OCI-LY1 (cell line): ENCODE results near the gene PXYLP1.

Experiments used
- H2AFZ ChIP-seq: fragments of 200-600 bp; sonication (generic), shearing (Covaris generic); 2 replicates; pipeline ENCODE4 v1.6.0; 2014; ENCODE audit warnings: antibody characterized with exemption, mild to moderate bottlenecking, low read length
- H3F3A ChIP-seq: fragments of 200-600 bp; sonication (generic), shearing (Covaris generic); 2 replicates; pipeline ENCODE4 v1.6.0; 2014; ENCODE audit warnings: mild to moderate bottlenecking, antibody characterized with exemption, low read length, moderate library complexity; ENCODE audit not compliant: insufficient read depth
- H3K27ac ChIP-seq: fragments of 200-600 bp; sonication (generic); 2 replicates; pipeline ENCODE4 v1.5.1; 2014; ENCODE audit warnings: low read length, mixed run types, mild to moderate bottlenecking, low read depth; ENCODE audit not compliant: poor library complexity, severe bottlenecking
- H3K27me3 ChIP-seq: fragments of 200-600 bp; sonication (generic); 2 replicates; pipeline ENCODE4 v1.6.0; 2014; ENCODE audit warnings: antibody characterized with exemption, mild to moderate bottlenecking, low read length, moderate library complexity; ENCODE audit not compliant: insufficient read depth
- H3K36me3 ChIP-seq: fragments of 200-600 bp; sonication (generic); 2 replicates; pipeline ENCODE4 v1.6.1; 2014; ENCODE audit warnings: mild to moderate bottlenecking, antibody characterized with exemption, low read length, moderate library complexity, mixed read lengths; ENCODE audit not compliant: insufficient read depth
- H3K4me1 ChIP-seq: fragments of 200-600 bp; sonication (generic); 2 replicates; pipeline ENCODE4 v1.5.1; 2014; ENCODE audit warnings: mild to moderate bottlenecking, low read length, moderate library complexity; ENCODE audit not compliant: insufficient read depth, severe bottlenecking
- H3K4me2 ChIP-seq: fragments of 200-600 bp; sonication (generic), shearing (Covaris generic); 2 replicates; pipeline ENCODE4 v1.6.1; 2014; ENCODE audit warnings: low read length
- H3K4me3 ChIP-seq: fragments of 200-600 bp; sonication (generic); 2 replicates; pipeline ENCODE4 v1.5.1; 2014; ENCODE audit warnings: low read length, low read depth, mild to moderate bottlenecking, mixed read lengths; ENCODE audit not compliant: poor library complexity, severe bottlenecking
- H3K79me2 ChIP-seq: fragments of 200-600 bp; shearing (Covaris generic); 2 replicates; pipeline ENCODE4 v1.6.1; 2016; ENCODE audit warnings: mixed run types, low read length, mixed read lengths; ENCODE audit not compliant: insufficient read depth
- H3K9ac ChIP-seq: fragments of 200-600 bp; sonication (generic), shearing (Covaris generic); 2 replicates; pipeline ENCODE4 v1.6.1; 2014; ENCODE audit warnings: mild to moderate bottlenecking, low read length, mixed read lengths
- H3K9me2 ChIP-seq: fragments of 200-600 bp; sonication (generic), shearing (Covaris generic); 2 replicates; pipeline ENCODE4 v1.6.1; 2014; ENCODE audit warnings: low read depth, mild to moderate bottlenecking, low read length, mixed read lengths
- H3K9me3 ChIP-seq: fragments of 200-600 bp; shearing (Covaris generic); 2 replicates; pipeline ENCODE4 v1.6.1; 2014; ENCODE audit warnings: low read length, mixed read lengths
- H4K20me1 ChIP-seq: fragments of 200-600 bp; sonication (generic), shearing (Covaris generic); 2 replicates; pipeline ENCODE4 v1.6.0; 2016; ENCODE audit warnings: mild to moderate bottlenecking, low read length; ENCODE audit not compliant: insufficient read depth
- CTCF ChIP-seq: fragments of 200-600 bp; sonication (generic), shearing (Covaris generic); IDR thresholded peaks from 2 replicates; pipeline ENCODE4 v1.5.1; 2017; ENCODE audit warnings: mild to moderate bottlenecking, antibody characterized with exemption, low read length, moderate library complexity, mixed read lengths
- EZH2 ChIP-seq: fragments of 200-600 bp; sonication (generic), shearing (Covaris generic); IDR thresholded peaks from 2 replicates; pipeline ENCODE4 v1.8.0; 2017; ENCODE audit warnings: borderline replicate concordance, mixed run types, mild to moderate bottlenecking, antibody characterized with exemption, low read length, moderate library complexity, mixed read lengths

Gene PXYLP1

GRCh38 chr3:141236361-141236760 is 4.7 kb downstream of the PXYLP1 start:
- Histone ChIP-seq H3K79me2 (no peaks in the 10 kb centered on the region), H3K4me2 (no peak overlapping the region), H3F3A (no peaks in the 10 kb centered on the region), H3K4me1 (peaks cover 7% of the 10 kb centered on the region), H3K9ac (no peak overlapping the region), H3K27ac (no peak overlapping the region), H3K27me3 (no peaks in the 10 kb centered on the region; the same call in 1 of the 2 replicates), H4K20me1 (no peaks in the 10 kb centered on the region), H3K9me3 (no peaks in the 10 kb centered on the region), H3K9me2 (no peaks in the 10 kb centered on the region), H3K36me3 (no peaks in the 10 kb centered on the region), H3K4me3 (no peak overlapping the region), H2AFZ (no peak overlapping the region)
- TF ChIP-seq CTCF = no peak
- TF ChIP-seq EZH2 = no peak

GRCh38 chr3:141237701-141238521 is 6.3 kb downstream of the PXYLP1 start:
- Histone ChIP-seq H4K20me1 (no peaks in the 10 kb centered on the region), H3K79me2 (no peaks in the 10 kb centered on the region), H3K4me1 (no peaks in the 10 kb centered on the region), H3F3A (no peaks in the 10 kb centered on the region), H3K9me2 (no peaks in the 10 kb centered on the region), H3K9me3 (no peaks in the 10 kb centered on the region), H3K9ac (no peak overlapping the region), H3K4me3 (no peak overlapping the region), H3K27ac (no peak overlapping the region), H3K27me3 (peaks cover 4% of the 10 kb centered on the region; the same call in 1 of the 2 replicates), H2AFZ (no peak overlapping the region), H3K4me2 (no peak overlapping the region; the same call in 1 of the 2 replicates), H3K36me3 (no peaks in the 10 kb centered on the region)
- TF ChIP-seq CTCF = no peak
- no peak for TF ChIP-seq EZH2

- Histone ChIP-seq H3K9me3 (no peaks in the 10 kb centered on the region), H3K4me2 (no peak overlapping the region), H4K20me1 (no peaks in the 10 kb centered on the region), H3K9me2 (no peaks in the 10 kb centered on the region), H3K36me3 (no peaks in the 10 kb centered on the region), H3K27ac (no peak overlapping the region), H3K9ac (no peak overlapping the region), H3K27me3 (peaks cover 4% of the 10 kb centered on the region; the same call in 1 of the 2 replicates), H3K4me1 (no peaks in the 10 kb centered on the region), H2AFZ (no peak overlapping the region), H3F3A (no peaks in the 10 kb centered on the region), H3K4me3 (no peak overlapping the region), H3K79me2 (no peaks in the 10 kb centered on the region)
- TF ChIP-seq EZH2 = no peak
- TF ChIP-seq CTCF = no peak
Observed at GRCh38 chr3:141239511-141240281, 8.1 kb downstream of the PXYLP1 start.
